Measurements from ENCODE around the gene RPRD1A.

DNA sequence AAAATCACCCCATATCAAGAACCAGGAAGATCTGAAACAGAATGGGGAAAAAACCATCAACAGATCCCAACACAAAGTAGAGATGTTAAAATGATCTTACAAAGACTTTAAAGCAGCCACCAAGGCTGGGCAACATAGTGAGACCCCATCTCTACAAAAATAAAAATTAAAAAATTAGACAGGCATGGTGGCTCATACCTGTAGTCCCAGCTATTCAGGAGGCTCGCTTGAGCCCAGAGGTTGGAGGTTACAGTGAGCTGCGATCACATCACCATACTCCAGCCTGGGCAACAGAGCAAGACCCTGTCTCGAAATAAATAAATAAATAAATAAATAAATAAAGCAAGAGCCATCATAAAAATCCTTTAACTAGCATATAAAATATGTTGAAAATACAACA, 20.5 kb downstream of the RPRD1A start:
- TF ChIP-seq, protein P1, sequence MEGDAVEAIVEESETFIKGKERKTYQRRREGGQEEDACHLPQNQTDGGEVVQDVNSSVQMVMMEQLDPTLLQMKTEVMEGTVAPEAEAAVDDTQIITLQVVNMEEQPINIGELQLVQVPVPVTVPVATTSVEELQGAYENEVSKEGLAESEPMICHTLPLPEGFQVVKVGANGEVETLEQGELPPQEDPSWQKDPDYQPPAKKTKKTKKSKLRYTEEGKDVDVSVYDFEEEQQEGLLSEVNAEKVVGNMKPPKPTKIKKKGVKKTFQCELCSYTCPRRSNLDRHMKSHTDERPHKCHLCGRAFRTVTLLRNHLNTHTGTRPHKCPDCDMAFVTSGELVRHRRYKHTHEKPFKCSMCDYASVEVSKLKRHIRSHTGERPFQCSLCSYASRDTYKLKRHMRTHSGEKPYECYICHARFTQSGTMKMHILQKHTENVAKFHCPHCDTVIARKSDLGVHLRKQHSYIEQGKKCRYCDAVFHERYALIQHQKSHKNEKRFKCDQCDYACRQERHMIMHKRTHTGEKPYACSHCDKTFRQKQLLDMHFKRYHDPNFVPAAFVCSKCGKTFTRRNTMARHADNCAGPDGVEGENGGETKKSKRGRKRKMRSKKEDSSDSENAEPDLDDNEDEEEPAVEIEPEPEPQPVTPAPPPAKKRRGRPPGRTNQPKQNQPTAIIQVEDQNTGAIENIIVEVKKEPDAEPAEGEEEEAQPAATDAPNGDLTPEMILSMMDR (IDR thresholded peaks at IDR 0.05; ENCODE audit: low read depth, low read length, missing input control) = no peak
- no peak for TF ChIP-seq GABPA (IDR thresholded peaks at IDR 0.05 in 1 of 2, conservative IDR thresholded peaks at IDR 0.05 in 1 of 2)
- no peak for TF ChIP-seq REST (IDR thresholded peaks at IDR 0.05)
- no peak for TF ChIP-seq TAF1 (conservative IDR thresholded peaks at IDR 0.05)
- TF ChIP-seq YY1 (IDR thresholded peaks at IDR 0.05) = no peak
- TF ChIP-seq, protein P2, sequence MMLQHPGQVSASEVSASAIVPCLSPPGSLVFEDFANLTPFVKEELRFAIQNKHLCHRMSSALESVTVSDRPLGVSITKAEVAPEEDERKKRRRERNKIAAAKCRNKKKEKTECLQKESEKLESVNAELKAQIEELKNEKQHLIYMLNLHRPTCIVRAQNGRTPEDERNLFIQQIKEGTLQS (IDR thresholded peaks at IDR 0.05) = no peak
- no peak for TF ChIP-seq EGR1 (IDR thresholded peaks at IDR 0.05; ENCODE audit: low read depth in 2 of 2)

Data from liver (tissue), 3 donors.